ENCODE data around the gene CAPS2. TPM values are rescaled to one million over a fixed set of nuclear protein-coding genes. Genes with fewer than 3 reads are reported as not detected.

Gene CAPS2
- total and polyA plus RNA-seq, 8 donors, result 1.3 to 74.7 (median 2.7) TPM

GRCh38 chr12:75364919-75365318 is 34.8 kb upstream of the CAPS2 start:
- H3K36me3 ChIP-seq, result no peaks in the 10 kb centered on the region
- no peak for TF ChIP-seq CTCF (IDR thresholded peaks at IDR 0.05)
- TF ChIP-seq POLR2AphosphoS5 (IDR thresholded peaks at IDR 0.05), result no peak
- TF ChIP-seq POLR2A (IDR thresholded peaks at IDR 0.05), result no peak
- no peak for DNase-seq
- H3K27ac ChIP-seq, result no peak overlapping the region
- no peaks in the 10 kb centered on the region for H3K27me3 ChIP-seq
- no peaks in the 10 kb centered on the region for H3K4me1 ChIP-seq
- no peaks in the 10 kb centered on the region for H3K9me3 ChIP-seq
- intact Hi-C loops (cut with DNase I; ENCODE audit: low total_unique reads), result no loop called here
- H3K4me3 ChIP-seq, result no peak overlapping the region

DNA sequence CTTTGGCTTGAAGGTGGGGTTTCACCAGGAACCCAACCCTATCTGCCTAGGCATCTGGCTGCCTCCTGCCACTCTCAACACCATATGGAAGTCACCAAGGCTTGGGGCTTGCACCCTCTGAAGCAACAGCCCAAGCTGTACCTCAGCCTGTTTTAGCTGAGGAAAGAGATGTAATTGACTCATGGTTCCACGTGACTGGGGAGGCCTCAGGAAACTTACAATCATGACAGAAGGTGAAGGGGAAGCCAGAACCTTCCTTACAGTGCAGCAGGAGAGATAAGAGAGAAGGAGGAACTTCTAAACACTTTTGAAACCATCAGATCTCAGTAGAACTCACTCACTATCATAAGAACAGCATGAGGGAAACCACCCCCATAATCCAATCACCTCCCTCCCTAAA is 31.3 kb upstream of the CAPS2 start:
- DNase-seq, result no peak
- Histone ChIP-seq H3K9me3 (no peaks in the 10 kb centered on the region), H3K4me1 (no peaks in the 10 kb centered on the region), H3K4me3 (no peak overlapping the region), H3K27ac (no peak overlapping the region), H3K27me3 (no peaks in the 10 kb centered on the region), H3K36me3 (no peaks in the 10 kb centered on the region)
- intact Hi-C loops (cut with DNase I; ENCODE audit: low total_unique reads), result no loop called here
- 42 to 69% (median 58%) methylated on average over 1 of the region's 1 CpG for WGBS, 5 donors
- TF ChIP-seq EP300 (IDR thresholded peaks at IDR 0.05) (no peak), POLR2A (IDR thresholded peaks at IDR 0.05) (no peak), POLR2AphosphoS5 (IDR thresholded peaks at IDR 0.05) (no peak), CTCF (IDR thresholded peaks at IDR 0.05) (no peak)

DNA sequence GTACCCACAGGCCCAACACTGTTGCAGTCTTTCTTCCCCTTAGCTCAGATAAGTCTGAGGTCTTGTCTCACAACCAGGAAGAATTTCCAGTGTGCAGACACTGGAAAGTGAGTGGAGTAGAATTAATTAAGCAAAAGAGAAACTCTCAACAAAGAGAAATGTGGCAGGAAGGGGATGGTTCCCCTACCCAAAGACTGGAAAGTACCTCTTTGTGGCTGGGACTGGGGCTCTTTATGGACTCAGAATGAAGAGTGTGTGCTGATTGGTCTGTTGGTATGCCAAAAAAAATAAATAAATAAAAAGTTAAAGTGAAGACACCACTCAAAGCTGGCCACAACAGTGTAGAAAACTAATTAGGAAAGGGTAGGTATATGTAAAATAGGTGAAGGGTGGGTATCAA is 30.8 kb upstream of the CAPS2 start:
- TF ChIP-seq EP300 (IDR thresholded peaks at IDR 0.05), result no peak
- no peak for TF ChIP-seq CTCF (IDR thresholded peaks at IDR 0.05)
- TF ChIP-seq POLR2AphosphoS5 (IDR thresholded peaks at IDR 0.05), result no peak
- no peak for TF ChIP-seq POLR2A (IDR thresholded peaks at IDR 0.05)
- DNase-seq, result no peak
- Histone ChIP-seq H3K27me3 (no peaks in the 10 kb centered on the region), H3K4me1 (no peaks in the 10 kb centered on the region), H3K27ac (no peak overlapping the region), H3K36me3 (no peaks in the 10 kb centered on the region), H3K4me3 (no peak overlapping the region), H3K9me3 (peaks cover 0 to 2% (median under 1%) of the 10 kb centered on the region in 4 donors)
- intact Hi-C loops (cut with DNase I; ENCODE audit: low total_unique reads), result no loop called here

GRCh38 chr12:75354011-75354410 is 23.9 kb upstream of the CAPS2 start:
- H3K27ac ChIP-seq, result no peak overlapping the region

More at GRCh38 chr12:75354011-75354410, 23.9 kb upstream of the CAPS2 start:
- H3K36me3 ChIP-seq, result no peaks in the 10 kb centered on the region
- intact Hi-C loops (cut with DNase I; ENCODE audit: low total_unique reads), result no loop called here
- peaks cover 0 to 23% (median 13%) of the 10 kb centered on the region in 4 donors for H3K9me3 ChIP-seq
- no peaks in the 10 kb centered on the region for H3K27me3 ChIP-seq
- TF ChIP-seq EP300 (IDR thresholded peaks at IDR 0.05), result no peak
- TF ChIP-seq POLR2AphosphoS5 (IDR thresholded peaks at IDR 0.05), result no peak
- TF ChIP-seq CTCF (IDR thresholded peaks at IDR 0.05), result no peak
- no peak for TF ChIP-seq POLR2A (IDR thresholded peaks at IDR 0.05)
- H3K4me3 ChIP-seq, result no peak overlapping the region
- DNase-seq, result no peak
- H3K4me1 ChIP-seq, result no peaks in the 10 kb centered on the region

Measured in stomach (tissue), 9 donors.